GM23248 (cell line): ENCODE data around the gene LRRC74A. TPM values are rescaled to one million over a fixed set of nuclear protein-coding genes. Genes with fewer than 3 reads are reported as not detected.

Experiments
- DNase-seq: peaks from one replicate; pipeline ENCODE4 v3.0.0-alpha.2; 2015
- H2AFZ ChIP-seq: fragments of 200-600 bp; sonication (generic); 2 replicates; pipeline ENCODE4 v1.6.1; 2016; ENCODE audit warnings: antibody characterized with exemption
- H3F3A ChIP-seq: fragments of 200-600 bp; sonication (generic); 2 replicates; pipeline ENCODE4 v1.6.1; 2016; ENCODE audit warnings: mild to moderate bottlenecking, antibody characterized with exemption, mixed run types; ENCODE audit not compliant: insufficient read depth
- H3K27ac ChIP-seq: fragments of 200-600 bp; sonication (generic); 2 replicates; pipeline ENCODE4 v1.5.1; 2016; ENCODE audit warnings: mild to moderate bottlenecking
- H3K27me3 ChIP-seq: fragments of 200-600 bp; sonication (generic); replicated peaks from 2 replicates; pipeline ENCODE4 v1.6.1; 2016; ENCODE audit warnings: mild to moderate bottlenecking; ENCODE audit not compliant: insufficient read depth
- H3K36me3 ChIP-seq: fragments of 200-600 bp; sonication (generic); 2 replicates; pipeline ENCODE4 v1.6.1; 2016; ENCODE audit warnings: low read depth, mild to moderate bottlenecking
- H3K4me1 ChIP-seq: fragments of 200-600 bp; sonication (generic); 2 replicates; pipeline ENCODE4 v1.6.1; 2016; ENCODE audit warnings: mild to moderate bottlenecking; ENCODE audit not compliant: insufficient read depth
- H3K4me2 ChIP-seq: fragments of 200-600 bp; sonication (generic); one replicate; pipeline ENCODE4 v1.6.1; 2016; ENCODE audit warnings: mild to moderate bottlenecking; ENCODE audit not compliant: unreplicated experiment
- H3K4me3 ChIP-seq: fragments of 200-600 bp; sonication (generic); 2 replicates; pipeline ENCODE4 v1.5.1; 2016; ENCODE audit warnings: mild to moderate bottlenecking
- H3K79me2 ChIP-seq: fragments of 200-600 bp; sonication (generic); 2 replicates; pipeline ENCODE4 v1.6.1; 2016; ENCODE audit warnings: mild to moderate bottlenecking; ENCODE audit not compliant: insufficient read depth
- H3K9ac ChIP-seq: fragments of 200-600 bp; sonication (generic); 2 replicates; pipeline ENCODE4 v1.6.1; 2016; ENCODE audit warnings: mild to moderate bottlenecking
- H3K9me2 ChIP-seq: fragments of 200-600 bp; sonication (generic); 2 replicates; pipeline ENCODE4 v1.6.1; 2016; ENCODE audit warnings: mixed run types, mild to moderate bottlenecking, moderate library complexity; ENCODE audit not compliant: insufficient read depth
- H3K9me3 ChIP-seq: fragments of 200-600 bp; sonication (generic); one replicate; pipeline ENCODE4 v1.6.1; 2017; ENCODE audit warnings: low read depth
- H4K20me1 ChIP-seq: fragments of 200-600 bp; sonication (generic); 2 replicates; pipeline ENCODE4 v1.6.0; 2016; ENCODE audit not compliant: insufficient read depth
- EZH2 ChIP-seq: fragments of 200-600 bp; sonication (generic); IDR thresholded peaks from 2 replicates; pipeline ENCODE4 v1.6.1; 2018; ENCODE audit warnings: antibody characterized with exemption, mild to moderate bottlenecking; ENCODE audit not compliant: insufficient read depth, poor library complexity, severe bottlenecking
- EZH2phosphoT487 ChIP-seq: fragments of 200-600 bp; sonication (generic); IDR thresholded peaks from 2 replicates; pipeline ENCODE4 v1.6.1; 2018; ENCODE audit warnings: antibody characterized with exemption, moderate library complexity, mild to moderate bottlenecking, low read depth; ENCODE audit not compliant: insufficient read depth
- WGBS, 2 experiments: methylation state at CpG; one replicate each; pipeline ENCODE4 v1.1.6; 2015 to 2017; ENCODE audit warnings: low lambda C conversion rate in 2 of 2, low coverage in 1 of 2; ENCODE audit errors: missing lambda C conversion rate in 2 of 2; 5-methylcytosine and 5-hydroxymethylcytosine counted together
- in situ Hi-C: fragments of 300-500 bp; cut with MboI; formaldehyde crosslinking; loops from 2 replicates; pipeline ENCODE4 v1.15.0; 2020
- polyA plus RNA-seq: library from polyadenylated mRNA; unstranded; fragments of >200 nt; fragmentation: Nextera tagmentation; extraction: Ambion mirVana; gene quantifications from 2 replicates; pipeline ENCODE4 v1.2.1, GENCODE V29; 2016
- total RNA-seq: library from RNA; depleted of rRNA; stranded (reverse); fragments of >200 nt; shearing (Covaris generic); gene quantifications from 2 replicates; pipeline ENCODE4 v1.2.3, GENCODE V29; 2014

LRRC74A gene
- total and polyA plus RNA-seq, 2 experiments from 2014 or later, result not detected

DNA sequence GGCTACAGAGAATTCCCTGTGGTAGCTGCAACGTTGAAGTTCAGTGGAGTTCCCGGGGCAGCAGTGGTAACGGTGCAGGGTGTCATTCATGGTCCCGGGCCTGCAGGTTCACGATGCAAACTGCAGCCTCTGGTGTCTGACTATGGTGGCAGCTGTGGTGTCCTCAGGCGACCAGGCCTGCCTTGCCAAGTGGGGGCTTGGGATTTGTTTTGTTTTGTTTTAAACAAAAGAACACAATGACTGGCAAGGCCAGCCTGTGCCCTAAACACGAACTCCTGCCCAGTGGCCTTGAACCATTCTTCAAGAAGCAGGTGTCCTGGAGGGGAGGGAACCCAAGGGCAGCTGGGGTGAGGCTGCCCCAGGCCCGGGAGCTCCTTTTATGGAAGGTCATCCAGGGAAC, 48.5 kb downstream of the LRRC74A start:
- 41 to 43% methylated on average over 8 of the region's 8 CpGs for WGBS, 2 experiments
- in situ Hi-C loops, result no loop called here

DNA sequence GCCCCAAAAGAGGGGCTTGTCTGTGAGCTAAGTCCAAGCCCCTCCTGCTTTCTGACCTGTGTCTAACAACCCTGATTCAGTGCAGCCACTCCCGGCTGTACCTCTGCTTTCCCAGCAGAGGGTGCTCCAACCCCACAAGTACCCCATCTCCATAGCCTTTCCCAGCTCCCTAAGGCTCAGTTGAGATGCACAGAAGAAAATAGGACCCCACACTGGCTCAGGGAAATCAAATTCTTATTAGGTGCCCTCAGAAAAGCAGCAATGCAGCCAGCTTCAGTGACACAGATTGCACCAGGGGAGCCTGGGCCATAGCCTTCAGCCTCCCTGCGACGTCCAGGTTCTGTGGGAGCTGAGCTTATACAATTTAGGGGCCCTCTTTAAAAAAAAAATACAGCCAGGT, 49.9 kb downstream of the LRRC74A start:
- no peaks in the 10 kb centered on the region for H3F3A ChIP-seq
- no peaks in the 10 kb centered on the region; the same call in 1 of the 2 replicates for H3K27me3 ChIP-seq
- H2AFZ ChIP-seq, result no peak overlapping the region
- in situ Hi-C loops, result no loop called here
- H3K4me2 ChIP-seq, result no peak overlapping the region
- DNase-seq, result peak; percentile 85
- no peak overlapping the region for H3K27ac ChIP-seq
- H4K20me1 ChIP-seq, result no peaks in the 10 kb centered on the region
- H3K79me2 ChIP-seq, result no peaks in the 10 kb centered on the region
- no peaks in the 10 kb centered on the region for H3K9me2 ChIP-seq
- TF ChIP-seq EZH2phosphoT487 (no peak), EZH2 (no peak)
- H3K4me1 ChIP-seq, result no peaks in the 10 kb centered on the region
- no peak overlapping the region for H3K4me3 ChIP-seq
- H3K9me3 ChIP-seq, result no peaks in the 10 kb centered on the region
- H3K9ac ChIP-seq, result no peak overlapping the region
- no peaks in the 10 kb centered on the region for H3K36me3 ChIP-seq
- 65 to 69% methylated on average over 3 of the region's 3 CpGs for WGBS, 2 experiments

More for the DNA sequence above, 48.5 kb downstream of the LRRC74A start:
- H4K20me1 ChIP-seq, result no peaks in the 10 kb centered on the region
- no peaks in the 10 kb centered on the region for H3F3A ChIP-seq
- no peak for DNase-seq
- no peaks in the 10 kb centered on the region for H3K36me3 ChIP-seq
- no peak overlapping the region for H3K27ac ChIP-seq
- H3K9me2 ChIP-seq, result no peaks in the 10 kb centered on the region
- H3K4me1 ChIP-seq, result no peaks in the 10 kb centered on the region
- H3K27me3 ChIP-seq, result no peaks in the 10 kb centered on the region; the same call in none of the 2 replicates
- H3K4me3 ChIP-seq, result no peak overlapping the region
- H3K79me2 ChIP-seq, result no peaks in the 10 kb centered on the region
- TF ChIP-seq EZH2 (no peak), EZH2phosphoT487 (no peak)
- H3K4me2 ChIP-seq, result no peak overlapping the region
- H3K9ac ChIP-seq, result no peak overlapping the region
- H3K9me3 ChIP-seq, result no peaks in the 10 kb centered on the region
- no peak overlapping the region for H2AFZ ChIP-seq

DNA sequence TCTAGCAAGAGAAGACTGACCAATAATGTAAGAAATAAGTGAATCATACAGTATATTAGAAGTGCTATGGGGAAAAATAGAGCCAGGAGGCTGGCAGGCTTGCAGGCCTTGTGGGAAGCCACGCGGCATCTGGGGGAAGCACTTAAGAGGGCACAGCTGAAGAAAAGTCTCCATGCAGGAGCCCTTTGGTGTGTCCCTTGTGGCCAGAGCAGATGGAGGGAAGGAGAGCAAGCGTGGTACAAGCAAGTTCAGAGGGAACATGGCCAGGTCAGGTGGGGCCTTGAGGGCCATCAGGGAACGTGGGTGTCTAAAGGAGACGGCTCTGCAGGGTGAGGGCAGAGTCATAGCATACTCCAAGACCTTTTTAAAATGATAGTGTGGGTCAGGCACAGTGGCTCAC, 51.7 kb downstream of the LRRC74A start:
- Histone ChIP-seq H3K9me2 (no peaks in the 10 kb centered on the region), H3F3A (no peaks in the 10 kb centered on the region), H3K4me1 (no peaks in the 10 kb centered on the region), H3K4me2 (no peak overlapping the region), H3K27me3 (no peaks in the 10 kb centered on the region), H3K4me3 (no peak overlapping the region), H3K9ac (no peak overlapping the region), H3K36me3 (no peaks in the 10 kb centered on the region), H2AFZ (no peak overlapping the region), H3K27ac (no peak overlapping the region), H4K20me1 (no peaks in the 10 kb centered on the region), H3K79me2 (no peaks in the 10 kb centered on the region), H3K9me3 (no peaks in the 10 kb centered on the region)
- no peak for DNase-seq
- in situ Hi-C loops, result no loop called here
- WGBS, 2 experiments, result 94 to 95% methylated on average over 5 of the region's 5 CpGs
- TF ChIP-seq EZH2phosphoT487, result no peak
- TF ChIP-seq EZH2, result no peak

DNA sequence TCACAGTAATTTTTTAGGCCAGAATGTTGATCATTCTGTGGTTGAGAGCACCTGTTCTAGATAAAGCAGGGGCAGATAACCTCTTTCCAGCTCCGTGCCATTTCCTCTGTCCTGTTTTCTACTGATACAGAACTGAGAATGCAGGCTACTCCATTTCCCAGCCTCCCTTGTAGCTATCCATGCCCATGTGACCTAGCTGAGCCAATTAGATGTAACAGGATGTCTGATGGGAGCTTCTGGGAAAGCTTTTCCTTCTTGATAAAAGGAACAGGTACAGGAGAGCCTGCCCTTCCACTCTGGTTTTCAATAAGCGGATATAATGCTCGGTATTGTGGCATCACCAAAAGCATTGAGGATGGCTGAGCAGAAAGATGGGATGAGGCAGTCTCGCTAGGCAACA, 54.2 kb downstream of the LRRC74A start:
- no peak overlapping the region for H2AFZ ChIP-seq
- H3K4me3 ChIP-seq, result no peak overlapping the region
- no peaks in the 10 kb centered on the region for H4K20me1 ChIP-seq
- H3K9ac ChIP-seq, result no peak overlapping the region
- no peaks in the 10 kb centered on the region for H3F3A ChIP-seq
- in situ Hi-C loops, result loop anchor here (10.0 kb wide), 1 partner anchor 184 kb away; no protein-coding TSS in a partner anchor
- no peaks in the 10 kb centered on the region for H3K36me3 ChIP-seq
- no peaks in the 10 kb centered on the region for H3K4me1 ChIP-seq
- WGBS, 2 experiments, result 92 to 95% methylated on average over 4 of the region's 4 CpGs
- H3K27ac ChIP-seq, result no peak overlapping the region
- no peaks in the 10 kb centered on the region for H3K9me2 ChIP-seq
- no peak for TF ChIP-seq EZH2phosphoT487
- no peak for TF ChIP-seq EZH2
- DNase-seq, result peak; percentile 16
- H3K9me3 ChIP-seq, result no peaks in the 10 kb centered on the region
- no peaks in the 10 kb centered on the region for H3K27me3 ChIP-seq
- no peak overlapping the region for H3K4me2 ChIP-seq
- no peaks in the 10 kb centered on the region for H3K79me2 ChIP-seq

DNA sequence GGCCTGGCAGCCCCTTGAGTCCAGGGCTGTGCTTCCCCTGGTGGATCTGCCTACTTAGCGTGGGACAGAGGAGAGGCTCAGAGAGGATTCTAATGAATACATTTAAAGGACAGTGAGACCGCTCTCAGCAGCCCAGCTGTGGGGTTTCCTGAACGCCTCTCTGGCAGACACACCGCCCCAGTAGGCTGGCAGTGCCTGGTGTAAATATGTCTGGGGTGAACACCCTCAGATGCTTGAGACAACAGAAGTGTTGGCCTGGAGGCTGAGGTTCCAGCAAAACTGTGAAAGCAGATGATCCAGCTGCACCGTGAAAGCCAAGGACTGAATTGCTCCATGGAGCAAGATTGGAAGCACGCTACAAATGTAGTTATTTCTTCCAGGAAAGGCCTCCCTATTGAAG, 55.1 kb downstream of the LRRC74A start:
- Histone ChIP-seq H3K4me2 (no peak overlapping the region), H3K79me2 (no peaks in the 10 kb centered on the region), H3K4me3 (no peak overlapping the region), H3F3A (no peaks in the 10 kb centered on the region), H4K20me1 (no peaks in the 10 kb centered on the region), H3K9me2 (no peaks in the 10 kb centered on the region), H3K27ac (no peak overlapping the region), H3K4me1 (no peaks in the 10 kb centered on the region), H3K9ac (no peak overlapping the region), H3K9me3 (no peaks in the 10 kb centered on the region), H3K36me3 (no peaks in the 10 kb centered on the region), H2AFZ (no peak overlapping the region), H3K27me3 (no peaks in the 10 kb centered on the region)
- in situ Hi-C loops, result loop anchor here (10.0 kb wide), 1 partner anchor 183 kb away; no protein-coding TSS in a partner anchor
- WGBS, 2 experiments, result 37 to 44% methylated on average over 6 of the region's 6 CpGs
- TF ChIP-seq EZH2phosphoT487 (no peak), EZH2 (no peak)
- DNase-seq, result no peak
